ENCODE measurements around the gene CHRNG.

The CHRNG gene

DNA sequence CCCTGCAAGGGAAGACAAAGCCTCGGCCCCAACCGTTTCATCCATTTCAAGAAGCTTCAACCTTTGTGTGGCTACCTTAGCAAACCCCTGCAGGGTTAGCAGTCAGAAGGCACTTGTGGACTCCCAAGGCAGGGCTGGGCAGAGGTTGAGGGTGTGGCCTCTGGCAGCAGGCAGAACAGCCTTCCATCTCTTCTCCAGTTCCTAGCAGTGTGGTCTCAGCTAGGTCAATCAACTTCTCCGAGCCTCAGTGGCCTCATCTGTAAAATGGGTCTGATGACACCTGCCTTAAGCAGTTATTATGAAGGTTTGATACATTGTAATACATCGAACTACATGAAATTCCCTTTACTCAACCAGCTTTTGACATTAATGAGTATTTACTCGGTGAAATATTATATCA is 26.1 kb upstream of the CHRNG start:
- Histone ChIP-seq H3K9me3 (ENCODE audit: insufficient read depth, low read length) (no peaks in the 10 kb centered on the region), H3K79me2 (ENCODE audit: low read length) (no peaks in the 10 kb centered on the region), H3K4me1 (ENCODE audit: low read length) (no peaks in the 10 kb centered on the region), H4K20me1 (ENCODE audit: insufficient read depth, low read length) (no peaks in the 10 kb centered on the region), H3K4me2 (ENCODE audit: low read length) (no peak overlapping the region), H3K27me3 (ENCODE audit: low read depth, low read length) (no peaks in the 10 kb centered on the region), H2AFZ (ENCODE audit: low read depth, low read length) (no peak overlapping the region), H3K27ac (ENCODE audit: low read length) (no peak overlapping the region), H3K4me3 (ENCODE audit: low read length) (no peak overlapping the region), H3K9ac (ENCODE audit: low read length) (no peak overlapping the region), H3K36me3 (replicated peaks; ENCODE audit: low read depth, low read length) (no peaks in the 10 kb centered on the region)
- no peak for TF ChIP-seq CTCF (IDR thresholded peaks at IDR 0.05; ENCODE audit: low read depth, low read length)
- TF ChIP-seq EZH2phosphoT487 (IDR thresholded peaks at IDR 0.05; ENCODE audit: low read depth), result no peak

GRCh38 chr2:232515639-232516038 is 23.9 kb upstream of the CHRNG start:
- H2AFZ ChIP-seq (ENCODE audit: low read depth, low read length), result no peak overlapping the region
- no peaks in the 10 kb centered on the region for H3K79me2 ChIP-seq (ENCODE audit: low read length)
- no peak overlapping the region for H3K9ac ChIP-seq (ENCODE audit: low read length)
- TF ChIP-seq CTCF (IDR thresholded peaks at IDR 0.05; ENCODE audit: low read depth, low read length), result no peak
- no peak for TF ChIP-seq EZH2phosphoT487 (IDR thresholded peaks at IDR 0.05; ENCODE audit: low read depth)
- no peaks in the 10 kb centered on the region for H3K27me3 ChIP-seq (ENCODE audit: low read depth, low read length)
- H3K36me3 ChIP-seq (replicated peaks; ENCODE audit: low read depth, low read length), result no peaks in the 10 kb centered on the region
- H3K4me2 ChIP-seq (ENCODE audit: low read length), result no peak overlapping the region
- no peaks in the 10 kb centered on the region for H3K9me3 ChIP-seq (ENCODE audit: insufficient read depth, low read length)
- no peaks in the 10 kb centered on the region for H4K20me1 ChIP-seq (ENCODE audit: insufficient read depth, low read length)
- H3K4me1 ChIP-seq (ENCODE audit: low read length), result no peaks in the 10 kb centered on the region
- no peak overlapping the region for H3K27ac ChIP-seq (ENCODE audit: low read length)
- H3K4me3 ChIP-seq (ENCODE audit: low read length), result no peak overlapping the region

DNA sequence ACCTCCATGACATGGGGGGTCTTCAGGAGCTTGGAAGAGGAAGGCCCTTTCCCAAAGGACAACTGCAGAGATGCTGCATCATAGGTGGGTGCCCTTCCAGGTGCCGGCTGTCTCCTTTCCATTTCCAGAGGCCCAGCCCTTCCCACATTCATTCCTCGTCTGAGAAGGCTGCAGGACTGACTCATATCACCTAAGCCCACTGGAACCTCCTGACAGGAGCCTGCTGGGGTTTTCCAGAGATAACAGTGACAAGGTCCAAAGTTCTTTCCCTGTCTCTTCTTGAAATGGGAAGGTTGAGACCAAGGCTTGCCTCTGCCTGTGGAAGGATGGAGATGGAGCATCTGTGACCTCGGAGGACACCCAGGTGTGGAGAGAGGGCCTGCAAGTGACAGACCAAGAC is 22.9 kb upstream of the CHRNG start:
- Histone ChIP-seq H3K36me3 (replicated peaks; ENCODE audit: low read depth, low read length) (no peaks in the 10 kb centered on the region), H3K79me2 (ENCODE audit: low read length) (no peaks in the 10 kb centered on the region), H3K9me3 (ENCODE audit: insufficient read depth, low read length) (no peaks in the 10 kb centered on the region), H3K9ac (ENCODE audit: low read length) (no peak overlapping the region), H3K27me3 (ENCODE audit: low read depth, low read length) (no peaks in the 10 kb centered on the region), H4K20me1 (ENCODE audit: insufficient read depth, low read length) (no peaks in the 10 kb centered on the region), H3K4me3 (ENCODE audit: low read length) (no peak overlapping the region), H3K27ac (ENCODE audit: low read length) (no peak overlapping the region), H3K4me2 (ENCODE audit: low read length) (no peak overlapping the region), H2AFZ (ENCODE audit: low read depth, low read length) (no peak overlapping the region), H3K4me1 (ENCODE audit: low read length) (no peaks in the 10 kb centered on the region)
- TF ChIP-seq CTCF (IDR thresholded peaks at IDR 0.05; ENCODE audit: low read depth, low read length) (no peak), EZH2phosphoT487 (IDR thresholded peaks at IDR 0.05; ENCODE audit: low read depth) (no peak)

GRCh38 chr2:232518844-232519243 is 20.6 kb upstream of the CHRNG start:
- Histone ChIP-seq H3K27me3 (ENCODE audit: low read depth, low read length) (no peaks in the 10 kb centered on the region), H3K9me3 (ENCODE audit: insufficient read depth, low read length) (no peaks in the 10 kb centered on the region), H3K9ac (ENCODE audit: low read length) (no peak overlapping the region), H3K4me1 (ENCODE audit: low read length) (no peaks in the 10 kb centered on the region), H3K4me2 (ENCODE audit: low read length) (no peak overlapping the region), H2AFZ (ENCODE audit: low read depth, low read length) (no peak overlapping the region), H3K36me3 (replicated peaks; ENCODE audit: low read depth, low read length) (no peaks in the 10 kb centered on the region), H4K20me1 (ENCODE audit: insufficient read depth, low read length) (no peaks in the 10 kb centered on the region), H3K79me2 (ENCODE audit: low read length) (no peaks in the 10 kb centered on the region), H3K4me3 (ENCODE audit: low read length) (no peak overlapping the region), H3K27ac (ENCODE audit: low read length) (no peak overlapping the region)
- TF ChIP-seq EZH2phosphoT487 (IDR thresholded peaks at IDR 0.05; ENCODE audit: low read depth) (no peak), CTCF (IDR thresholded peaks at IDR 0.05; ENCODE audit: low read depth, low read length) (no peak)

Data from OCI-LY3 (cell line).